HG03097 (cell line): ENCODE results near the gene PSMA8.
A peak's percentile ranks its signal among the peaks of the same experiment; 100 is the strongest.
"Not testable (repeated sequence)": the region's sequence is repeated elsewhere in the genome, so short reads cannot be mapped to it uniquely, and the experiment has no call there.

ENCODE experiments used
- ATAC-seq: cut with Tn5 transposase; IDR thresholded peaks from one replicate; pipeline ENCODE4 v1.9.1; 2021; ENCODE audit not compliant: unreplicated experiment, low FRiP score

Gene PSMA8

DNA sequence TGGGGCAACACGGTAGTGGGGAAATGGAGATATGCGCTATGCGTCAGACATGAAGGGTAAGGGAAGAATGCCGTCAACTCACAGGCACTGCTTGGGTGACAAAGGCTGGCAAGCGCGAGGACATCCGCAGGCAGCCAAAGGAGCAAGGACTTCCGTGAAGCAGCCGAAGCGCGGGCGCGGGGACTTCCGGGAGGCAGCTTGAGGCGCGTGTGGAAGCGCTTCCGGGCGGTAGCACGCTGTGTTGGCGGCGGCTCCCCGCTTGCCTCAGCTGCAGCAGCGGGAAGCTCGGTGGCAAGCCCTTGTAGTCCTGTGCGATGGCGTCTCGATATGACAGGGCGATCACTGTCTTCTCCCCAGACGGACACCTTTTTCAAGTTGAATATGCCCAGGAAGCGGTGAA lies at the start of gene PSMA8:
PSMA8 (plus strand) TSS at position 218 of the 400 bp plus-strand sequence; CDS start at position 315, 97 bp downstream.
- no peak for ATAC-seq

DNA sequence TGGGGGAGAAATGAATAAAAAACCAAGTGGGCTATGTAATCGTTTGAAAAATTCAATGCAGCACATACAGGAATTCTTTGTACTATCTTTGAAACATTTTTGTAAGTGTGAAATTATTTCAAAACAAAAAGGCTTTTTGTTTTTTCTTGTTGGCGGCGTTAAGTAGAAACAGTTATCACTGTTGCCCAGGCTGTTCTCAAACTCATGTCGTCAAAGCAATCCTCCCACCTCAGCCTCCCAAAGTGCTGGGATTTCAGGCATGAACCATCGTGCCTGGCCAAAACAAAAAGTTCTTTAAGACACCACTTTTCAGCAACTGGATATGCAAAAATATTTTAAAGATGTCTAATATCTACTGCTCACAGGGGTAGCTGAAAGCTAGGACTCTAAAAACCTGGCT lies 48.6 kb upstream of the PSMA8 start:
- no peak for ATAC-seq

GRCh38 chr18:26086959-26087358 lies 46.7 kb upstream of the PSMA8 start:
- no peak for ATAC-seq

DNA sequence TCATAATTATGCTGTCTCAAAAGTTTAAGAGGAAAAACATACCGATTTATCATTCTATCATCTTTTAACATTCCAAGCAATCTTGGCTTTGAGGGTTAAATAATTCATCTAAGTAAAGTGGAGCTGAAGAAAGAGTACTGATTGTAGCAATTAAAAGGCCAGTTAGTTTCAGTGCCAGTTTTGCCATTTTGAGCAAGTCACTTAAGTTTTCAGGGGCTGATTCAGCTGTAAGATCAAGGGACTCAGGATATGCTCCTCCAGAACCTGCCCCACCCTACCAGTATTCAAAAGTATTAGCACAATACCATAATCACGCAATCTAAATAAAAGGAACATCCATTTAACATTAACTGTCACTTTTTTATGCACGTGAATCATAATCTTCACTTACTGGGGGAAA lies 45.2 kb upstream of the PSMA8 start:
- no peak for ATAC-seq

- ATAC-seq: peak; percentile 3
Observed at GRCh38 chr18:26089293-26090129, 44.2 kb upstream of the PSMA8 start.

DNA sequence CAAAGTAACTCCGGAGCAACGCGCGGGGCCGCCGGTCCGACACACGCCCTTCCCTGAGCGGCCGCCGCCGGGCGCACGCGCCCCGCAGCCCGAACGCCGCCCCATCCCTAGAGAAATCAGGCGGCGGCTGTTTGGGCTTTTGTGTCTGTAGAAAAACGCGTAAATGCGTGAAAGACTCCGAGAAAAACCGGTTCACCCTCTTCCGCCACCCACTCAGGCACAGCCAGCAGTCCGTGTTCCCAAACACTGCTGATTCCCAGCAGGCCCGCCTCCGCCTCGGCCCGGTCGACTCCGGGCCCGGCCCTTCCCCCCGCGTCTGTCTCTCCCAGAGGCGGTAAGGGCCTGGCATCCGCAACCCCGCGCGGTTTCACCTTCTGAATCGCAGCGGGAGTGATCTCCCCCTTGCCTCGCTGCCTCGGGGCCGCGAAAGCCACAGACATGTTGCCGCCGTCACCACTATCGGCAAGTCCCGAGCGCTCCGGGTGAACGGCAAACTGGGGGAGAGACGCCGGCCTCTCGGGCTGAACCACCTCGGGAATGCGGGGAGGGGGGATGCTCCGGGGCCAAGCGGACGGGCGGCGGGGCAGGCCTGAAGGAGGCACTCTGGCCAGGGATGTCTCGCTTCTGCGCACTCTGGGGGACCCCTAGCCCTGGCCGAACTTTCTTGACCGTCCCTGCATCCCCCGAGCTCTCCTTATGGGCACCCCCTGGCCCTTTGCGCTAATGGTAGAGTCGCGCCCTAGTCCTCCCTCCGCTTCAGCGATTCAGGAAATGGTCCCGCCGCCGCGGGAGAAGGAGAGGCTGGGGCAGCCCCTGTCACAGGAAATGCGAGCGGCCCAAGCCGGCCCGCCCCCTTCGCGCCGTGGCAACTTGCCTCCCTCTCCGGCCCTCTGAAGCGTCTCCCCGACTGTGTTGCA lies 43.3 kb upstream of the PSMA8 start, which contains the start of gene SS18:
SS18 (minus strand) TSS at position 484 of the 917 bp plus-strand sequence; CDS start at position 440, 44 bp downstream.
- peak; percentile 75 for ATAC-seq

DNA sequence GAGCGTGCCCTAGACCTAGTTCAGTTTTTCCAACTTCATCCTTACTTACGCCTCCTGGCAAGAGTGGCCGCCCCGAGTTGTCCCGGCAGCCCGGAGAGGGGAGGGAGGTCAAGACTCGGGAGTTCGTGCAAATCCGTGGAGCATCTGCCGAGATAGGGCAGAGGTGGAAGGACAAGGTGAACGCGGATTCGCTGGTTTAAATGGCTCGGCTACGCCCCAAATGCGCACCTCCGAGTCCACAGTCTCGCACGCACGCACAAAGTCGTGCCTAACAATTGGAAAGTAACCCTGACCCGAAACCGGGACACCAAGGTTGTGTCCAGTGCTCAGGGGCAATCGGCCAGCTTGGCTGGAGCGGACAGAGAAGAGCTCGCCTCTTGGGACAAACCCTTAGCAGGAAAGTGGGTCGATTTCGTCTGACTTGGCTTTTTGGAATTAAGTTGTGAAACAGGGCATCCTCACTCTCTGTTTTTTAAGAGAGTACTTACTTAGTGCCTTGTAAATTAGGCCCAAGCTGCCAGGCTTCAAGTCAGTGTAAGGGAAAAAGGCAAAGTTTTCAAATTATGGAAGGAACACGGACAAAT lies 42.5 kb upstream of the PSMA8 start:
- peak; percentile 31 for ATAC-seq

- no peak for ATAC-seq
Observed at GRCh38 chr18:26096852-26097251, 36.8 kb upstream of the PSMA8 start.

DNA sequence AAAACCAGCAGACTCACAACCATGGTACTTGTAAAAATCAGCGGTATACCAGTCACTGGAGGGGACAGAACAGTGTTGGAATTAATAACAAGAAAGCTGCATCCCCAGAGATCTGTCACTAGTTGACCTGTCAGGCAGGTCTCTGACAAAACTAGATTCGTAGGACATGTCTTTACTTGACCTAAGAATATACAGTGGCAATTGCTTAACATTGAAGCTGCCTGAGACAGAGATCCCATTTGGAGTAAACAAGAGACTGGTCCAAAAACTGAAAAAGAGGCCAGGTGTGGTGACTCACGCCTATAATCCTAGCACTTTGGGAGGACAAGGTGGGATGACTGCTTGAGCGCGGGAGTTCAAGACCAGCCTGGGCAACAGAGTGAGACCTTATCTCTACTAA lies 36.1 kb upstream of the PSMA8 start:
- ATAC-seq: no peak

DNA sequence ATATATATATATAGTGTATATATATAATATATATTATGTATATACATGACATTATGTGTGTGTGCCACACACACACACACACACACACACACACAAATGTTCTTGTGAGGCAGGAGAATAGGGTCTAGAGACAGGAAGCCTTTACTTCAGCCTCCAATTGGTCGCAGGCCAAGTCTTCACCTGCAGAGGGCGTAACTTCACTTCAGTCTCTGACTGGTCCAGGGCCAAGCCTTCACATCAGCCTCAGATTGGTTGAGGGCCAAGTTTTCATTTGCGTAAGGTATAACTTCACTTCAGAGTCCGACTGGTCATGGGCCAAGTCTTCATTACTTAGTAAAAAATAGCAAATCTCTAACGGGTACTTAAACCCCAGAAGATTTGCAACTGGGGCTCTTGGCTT lies 30.1 kb upstream of the PSMA8 start:
- no peak for ATAC-seq

GRCh38 chr18:26104035-26104434 lies 29.6 kb upstream of the PSMA8 start:
- ATAC-seq: no peak

DNA sequence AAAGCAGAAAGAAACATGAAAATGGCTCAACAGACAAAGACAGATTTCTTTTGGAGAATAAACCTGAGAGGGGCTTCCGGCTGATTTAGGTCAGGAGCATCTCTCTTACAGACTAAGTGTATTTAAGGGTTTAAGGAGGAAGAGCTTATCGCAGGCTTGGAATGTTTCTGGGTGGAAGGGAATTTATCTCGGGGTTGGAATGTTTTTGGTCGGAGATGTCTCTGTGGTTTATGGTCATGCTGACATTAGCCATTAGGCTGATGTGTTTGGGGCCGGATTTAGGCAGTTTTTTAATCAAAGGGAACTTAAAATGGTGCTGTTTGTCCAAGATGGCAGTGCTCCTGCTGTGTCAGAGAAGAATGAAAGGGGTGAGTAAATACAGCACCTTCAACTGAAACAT lies 14.4 kb upstream of the PSMA8 start:
- no peak for ATAC-seq

- ATAC-seq: no peak
Observed at GRCh38 chr18:26121476-26121875, 12.2 kb upstream of the PSMA8 start.

GRCh38 chr18:26121994-26122393 lies 11.7 kb upstream of the PSMA8 start:
- not testable (repeated sequence) for ATAC-seq

DNA sequence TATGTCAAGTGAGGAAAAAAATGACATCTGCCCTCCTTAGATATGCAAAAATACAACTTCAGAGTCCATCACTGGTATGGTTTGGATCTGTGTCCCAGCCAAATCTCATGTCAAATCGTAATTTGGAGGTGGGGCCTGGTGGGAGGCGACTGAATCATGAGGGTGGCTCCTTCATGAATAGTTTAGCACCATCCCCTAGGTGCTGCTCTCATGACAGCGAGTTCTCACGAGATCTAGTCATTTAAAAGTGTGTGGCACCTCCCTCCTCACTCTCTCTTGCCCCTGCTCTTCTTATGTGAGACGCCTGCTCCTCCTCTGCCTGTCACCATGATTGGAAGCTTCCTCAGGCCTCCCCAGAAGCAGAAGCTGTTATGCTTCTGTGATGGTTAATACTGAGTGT lies 5.9 kb upstream of the PSMA8 start:
- ATAC-seq: no peak

DNA sequence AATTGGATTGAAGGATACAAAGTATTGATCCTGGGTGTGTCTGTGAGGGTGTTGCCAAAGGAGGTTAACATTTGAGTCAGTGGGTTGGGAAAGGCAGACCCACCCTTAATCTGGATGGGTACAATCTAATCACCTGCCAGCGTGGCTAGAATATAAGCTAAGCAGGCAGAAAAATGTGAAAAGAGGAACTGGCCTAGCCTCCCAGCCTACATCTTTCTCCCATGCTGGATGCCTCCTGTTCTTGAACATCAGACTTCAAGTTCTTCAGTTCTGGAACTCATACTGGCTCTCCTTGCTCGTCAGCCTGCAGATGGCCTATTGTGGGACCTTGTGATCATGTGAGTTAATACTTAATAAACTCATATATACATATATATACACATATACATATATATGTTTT lies 5.5 kb upstream of the PSMA8 start:
- ATAC-seq: not testable (repeated sequence)

GRCh38 chr18:26134107-26134506 lies 438 bp downstream of the PSMA8 start:
- ATAC-seq: no peak

GRCh38 chr18:26135548-26135947 lies 1.9 kb downstream of the PSMA8 start:
- ATAC-seq: no peak

GRCh38 chr18:26157326-26157725 lies 23.7 kb downstream of the PSMA8 start:
- no peak for ATAC-seq

DNA sequence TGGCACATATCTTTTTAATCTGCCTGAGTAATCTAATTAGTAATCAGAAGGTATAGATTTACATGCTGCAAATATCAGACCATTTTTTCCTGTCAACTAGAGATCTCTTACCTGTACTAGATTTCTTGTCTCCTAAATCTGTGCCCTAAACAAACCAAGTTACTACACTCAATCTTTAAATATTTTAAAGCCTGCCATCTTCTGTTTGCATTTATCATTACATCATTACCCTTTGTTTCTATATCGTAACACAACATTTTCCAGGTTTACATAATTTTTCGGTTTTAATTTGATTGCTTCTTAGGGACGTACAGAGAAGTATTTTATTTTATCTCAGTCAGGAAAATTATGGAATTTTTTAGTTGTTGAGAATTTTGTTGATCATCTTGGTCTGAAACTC lies 25.7 kb downstream of the PSMA8 start:
- ATAC-seq: no peak

DNA sequence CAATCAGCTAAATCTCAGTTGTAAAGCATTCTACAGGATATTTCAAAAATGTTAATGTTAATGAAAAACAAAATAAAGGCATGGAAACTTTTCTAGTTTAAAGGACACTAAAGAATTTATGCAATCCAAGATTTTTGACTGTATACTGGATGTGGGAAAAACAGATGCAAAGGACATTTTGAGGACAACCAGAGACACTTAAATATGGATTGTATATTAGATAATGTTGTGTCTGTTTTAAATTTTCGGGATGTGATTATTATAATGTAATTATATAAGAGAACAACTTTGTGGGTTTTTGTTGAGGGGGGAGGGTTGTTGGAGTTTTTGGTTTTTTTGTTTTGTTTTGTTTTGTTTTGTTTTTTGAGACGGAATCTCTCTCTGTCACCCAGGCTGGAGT lies 30.9 kb downstream of the PSMA8 start:
- ATAC-seq: no peak
